SK-N-SH (cell line): ENCODE results near the gene OSBPL5. TPM values are rescaled to one million over a fixed set of nuclear protein-coding genes. Genes with fewer than 3 reads are reported as not detected.
A peak's percentile ranks its signal among the peaks of the same experiment; 100 is the strongest.

Source experiments
- CTCF ChIA-PET: fragments of 300-600, 350-600 bp; formaldehyde crosslinking; extraction: SDS; loops from one replicate; lab custom pipeline; 2021; lab: Yijun Ruan, JAX
- POLR2A ChIA-PET: fragments of 350-600 bp; sonication (Branson Sonifier 250); formaldehyde crosslinking; extraction: SDS; loops from one replicate; lab custom pipeline; 2020; ENCODE audit warnings: antibody characterized with exemption, inconsistent platforms; lab: Yijun Ruan, JAX
- DNase-seq: peaks from one replicate; pipeline ENCODE4 v3.0.0; 2012
- H2AFZ ChIP-seq: fragments of 200-600 bp; sonication (generic); 2 replicates; pipeline ENCODE4 v1.8.1; 2016; ENCODE audit warnings: antibody characterized with exemption, mild to moderate bottlenecking, low read depth
- H3F3A ChIP-seq: fragments of 200-600 bp; sonication (generic); replicated peaks from 2 replicates; pipeline ENCODE3; 2016; ENCODE audit warnings: antibody characterized with exemption, mild to moderate bottlenecking; ENCODE audit not compliant: insufficient read depth
- H3K27ac ChIP-seq, 2 experiments: fragments of 200-500 bp in 1 of 2; fragments of 200-600 bp in 1 of 2; sonication (Bioruptor generic) in 1 of 2; sonication (generic), shearing (Covaris generic) in 1 of 2; 2 replicates each; pipeline versions ENCODE4 v1.5.1 to v1.6.1; 2014 to 2016; ENCODE audit warnings: low read depth in 2 of 2, inconsistent platforms in 1 of 2, low read length in 1 of 2, mild to moderate bottlenecking in 1 of 2, mixed read lengths in 1 of 2
- H3K27me3 ChIP-seq: fragments of 200-600 bp; sonication (generic), shearing (Covaris generic); 2 replicates; pipeline ENCODE4 v1.6.1; 2016; ENCODE audit warnings: mixed run types; ENCODE audit not compliant: insufficient read depth
- H3K36me3 ChIP-seq, 2 experiments: fragments of 200-500 bp in 1 of 2; fragments of 200-600 bp in 1 of 2; sonication (Bioruptor generic) in 1 of 2; sonication (generic) in 1 of 2; replicated peaks in 1 of 2; 2 replicates each; pipeline versions ENCODE3 to v1.5.1; 2014 to 2016; ENCODE audit warnings: low read length in 1 of 2, mild to moderate bottlenecking in 1 of 2; ENCODE audit not compliant: insufficient read depth in 2 of 2, control insufficient read depth in 1 of 2
- H3K4me1 ChIP-seq, 2 experiments: fragments of 200-500 bp in 1 of 2; fragments of 200-600 bp in 1 of 2; sonication (Bioruptor generic) in 1 of 2; sonication (generic), shearing (Covaris generic) in 1 of 2; 2 replicates each; pipeline versions ENCODE4 v1.5.1 to v1.6.1; 2014 to 2016; ENCODE audit warnings: low read depth in 1 of 2, low read length in 1 of 2, mixed run types in 1 of 2; ENCODE audit not compliant: insufficient read depth in 2 of 2, control insufficient read depth in 1 of 2
- H3K4me2 ChIP-seq: fragments of 200-600 bp; sonication (generic), shearing (Covaris generic); 2 replicates; pipeline ENCODE4 v1.6.1; 2017; ENCODE audit warnings: mixed run types
- H3K4me3 ChIP-seq, 2 experiments: fragments of 200-500 bp in 1 of 2; fragments of 200-600 bp in 1 of 2; sonication (Bioruptor generic) in 1 of 2; sonication (generic), shearing (Covaris generic) in 1 of 2; 2 replicates each; pipeline versions ENCODE4 v1.5.1 to v1.8.1; 2014 to 2016; ENCODE audit warnings: low read depth in 2 of 2, inconsistent platforms in 1 of 2, low read length in 1 of 2, mild to moderate bottlenecking in 1 of 2, mixed read lengths in 1 of 2, moderate library complexity in 1 of 2
- H3K79me2 ChIP-seq: fragments of 200-600 bp; sonication (generic); 2 replicates; pipeline ENCODE4 v1.8.1; 2017; ENCODE audit warnings: mild to moderate bottlenecking; ENCODE audit not compliant: insufficient read depth
- H3K9ac ChIP-seq: fragments of 200-600 bp; sonication (generic); 2 replicates; pipeline ENCODE4 v1.6.1; 2017; ENCODE audit warnings: mixed run types
- H3K9me2 ChIP-seq: fragments of 200-600 bp; sonication (generic); 2 replicates; pipeline ENCODE4 v1.6.1; 2017; ENCODE audit warnings: mixed run types
- H3K9me3 ChIP-seq: fragments of 200-600 bp; sonication (generic); 2 replicates; pipeline ENCODE4 v1.6.1; 2017; ENCODE audit warnings: mixed run types, mild to moderate bottlenecking, moderate library complexity
- H4K20me1 ChIP-seq: fragments of 200-600 bp; sonication (generic); 2 replicates; pipeline ENCODE4 v1.6.1; 2017; ENCODE audit warnings: mild to moderate bottlenecking, mixed run types; ENCODE audit not compliant: insufficient read depth
- EP300 ChIP-seq, 2 experiments: IDR thresholded peaks; 2 replicates each; pipeline versions ENCODE4 v1.4.0 to v1.6.1; 2012; ENCODE audit warnings: borderline replicate concordance in 1 of 2, low read depth in 1 of 2, low read length in 1 of 2
- NFIC ChIP-seq: IDR thresholded peaks from 2 replicates; pipeline ENCODE4 v1.4.0; 2012; ENCODE audit warnings: borderline replicate concordance
- NRF1 ChIP-seq: IDR thresholded peaks from 2 replicates; pipeline ENCODE4 v1.6.1; 2012; ENCODE audit warnings: low read depth, mild to moderate bottlenecking, low read length
- SIN3A ChIP-seq: IDR thresholded peaks from 2 replicates; pipeline ENCODE4 v1.6.1; 2012; ENCODE audit warnings: low read depth, mild to moderate bottlenecking, low read length, moderate library complexity, borderline replicate concordance
- TCF12 ChIP-seq: IDR thresholded peaks from 2 replicates; pipeline ENCODE4 v1.4.0; 2012
- WGBS: methylation state at CpG from one replicate; pipeline ENCODE4 v1.1.6; 2017; ENCODE audit warnings: low lambda C conversion rate; 5-methylcytosine and 5-hydroxymethylcytosine counted together
- polyA plus RNA-seq, 3 experiments: library from polyadenylated mRNA; depleted of rRNA; stranded (reverse); fragments of >200 nt; gene quantifications; 2 replicates each; pipeline ENCODE4 v1.2.3, GENCODE V29; 2012
- TF ChIP-seq, protein P1 (sequence below): IDR thresholded peaks from 2 replicates; pipeline ENCODE4 v1.6.1; 2012; ENCODE audit warnings: mild to moderate bottlenecking, low read depth, low read length, moderate library complexity

The OSBPL5 gene
- polyA plus RNA-seq, 1 of the 3 experiments (the other 2 are of a cell fraction), result 10.9 TPM

DNA sequence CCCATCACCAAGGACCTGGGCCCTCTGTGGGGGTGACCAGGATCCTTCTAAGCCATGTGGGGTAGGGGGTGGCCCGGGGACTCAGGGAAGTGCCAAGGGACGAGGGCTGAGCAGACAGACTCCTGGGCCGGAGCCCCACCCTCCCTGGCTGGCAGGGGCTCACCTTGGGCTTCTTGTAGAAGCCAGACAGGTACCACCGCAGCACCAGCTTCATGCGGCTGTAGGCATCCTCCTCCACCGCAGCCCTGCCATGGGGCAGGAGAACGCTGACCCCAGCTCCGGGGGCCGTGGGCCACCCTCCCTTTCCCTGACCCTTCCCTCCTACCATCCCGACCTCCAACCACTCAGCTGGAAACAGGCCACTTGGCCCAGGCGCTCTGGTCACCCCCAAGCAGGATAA, 62.0 kb downstream of the OSBPL5 start:
- WGBS, result 81% methylated on average over 5 of the region's 11 CpGs
- Histone ChIP-seq H3K79me2 (no peaks in the 10 kb centered on the region), H3K4me3 (no peak overlapping the region), H3K9me3 (no peaks in the 10 kb centered on the region), H2AFZ (no peak overlapping the region), H3K36me3 (peaks cover 0 to 5% of the 10 kb centered on the region in 2 experiments), H3F3A (no peaks in the 10 kb centered on the region), H4K20me1 (no peaks in the 10 kb centered on the region), H3K9ac (no peak overlapping the region), H3K4me1 (no peaks in the 10 kb centered on the region), H3K27me3 (no peaks in the 10 kb centered on the region), H3K27ac (no peak overlapping the region), H3K4me2 (no peak overlapping the region), H3K9me2 (no peaks in the 10 kb centered on the region)
- CTCF ChIA-PET, result interaction anchor here (1.1 to 1.4 kb wide), 2 partner anchors 11 to 114 kb away, joined by 3 to 9 read pairs; no protein-coding TSS in a partner anchor
- peak; percentile 34 for DNase-seq
- TF ChIP-seq NRF1 (no peak), NFIC (no peak)
- POLR2A ChIA-PET, result no interaction called here

DNA sequence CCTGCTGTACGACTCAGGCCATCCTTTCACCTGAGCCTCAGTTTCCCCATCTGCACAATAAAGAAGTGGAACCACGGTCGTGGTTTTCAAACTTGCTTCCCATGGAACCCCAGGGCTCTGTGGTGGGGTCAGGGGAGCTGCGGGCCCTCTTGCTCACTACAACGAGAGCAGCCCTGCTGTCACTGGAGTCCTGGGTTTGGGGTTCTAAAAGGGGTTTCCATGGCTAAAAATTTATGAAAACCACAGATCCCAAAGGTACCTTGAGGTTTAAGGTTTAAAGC, 62.5 kb downstream of the OSBPL5 start:
- Histone ChIP-seq H3K9ac (no peak overlapping the region), H3K4me1 (no peaks in the 10 kb centered on the region), H3K27me3 (no peaks in the 10 kb centered on the region), H3K9me2 (no peaks in the 10 kb centered on the region), H3K4me2 (no peak overlapping the region), H3K79me2 (no peaks in the 10 kb centered on the region), H2AFZ (no peak overlapping the region), H3K36me3 (peaks cover 0 to 7% of the 10 kb centered on the region in 2 experiments), H3K9me3 (no peaks in the 10 kb centered on the region), H3F3A (no peaks in the 10 kb centered on the region), H3K27ac (no peak overlapping the region), H4K20me1 (no peaks in the 10 kb centered on the region), H3K4me3 (no peak overlapping the region)
- no peak for TF ChIP-seq TCF12
- TF ChIP-seq, protein P1, sequence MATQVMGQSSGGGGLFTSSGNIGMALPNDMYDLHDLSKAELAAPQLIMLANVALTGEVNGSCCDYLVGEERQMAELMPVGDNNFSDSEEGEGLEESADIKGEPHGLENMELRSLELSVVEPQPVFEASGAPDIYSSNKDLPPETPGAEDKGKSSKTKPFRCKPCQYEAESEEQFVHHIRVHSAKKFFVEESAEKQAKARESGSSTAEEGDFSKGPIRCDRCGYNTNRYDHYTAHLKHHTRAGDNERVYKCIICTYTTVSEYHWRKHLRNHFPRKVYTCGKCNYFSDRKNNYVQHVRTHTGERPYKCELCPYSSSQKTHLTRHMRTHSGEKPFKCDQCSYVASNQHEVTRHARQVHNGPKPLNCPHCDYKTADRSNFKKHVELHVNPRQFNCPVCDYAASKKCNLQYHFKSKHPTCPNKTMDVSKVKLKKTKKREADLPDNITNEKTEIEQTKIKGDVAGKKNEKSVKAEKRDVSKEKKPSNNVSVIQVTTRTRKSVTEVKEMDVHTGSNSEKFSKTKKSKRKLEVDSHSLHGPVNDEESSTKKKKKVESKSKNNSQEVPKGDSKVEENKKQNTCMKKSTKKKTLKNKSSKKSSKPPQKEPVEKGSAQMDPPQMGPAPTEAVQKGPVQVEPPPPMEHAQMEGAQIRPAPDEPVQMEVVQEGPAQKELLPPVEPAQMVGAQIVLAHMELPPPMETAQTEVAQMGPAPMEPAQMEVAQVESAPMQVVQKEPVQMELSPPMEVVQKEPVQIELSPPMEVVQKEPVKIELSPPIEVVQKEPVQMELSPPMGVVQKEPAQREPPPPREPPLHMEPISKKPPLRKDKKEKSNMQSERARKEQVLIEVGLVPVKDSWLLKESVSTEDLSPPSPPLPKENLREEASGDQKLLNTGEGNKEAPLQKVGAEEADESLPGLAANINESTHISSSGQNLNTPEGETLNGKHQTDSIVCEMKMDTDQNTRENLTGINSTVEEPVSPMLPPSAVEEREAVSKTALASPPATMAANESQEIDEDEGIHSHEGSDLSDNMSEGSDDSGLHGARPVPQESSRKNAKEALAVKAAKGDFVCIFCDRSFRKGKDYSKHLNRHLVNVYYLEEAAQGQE, result no peak
- no peak for TF ChIP-seq EP300 (IDR thresholded peaks at IDR 0.05; ENCODE audit: borderline replicate concordance in 1 of 2, low read depth in 1 of 2, low read length in 1 of 2)
- 100% methylated on average over 1 of the region's 5 CpGs for WGBS
- DNase-seq, result no peak
- ChIA-PET POLR2A (no interaction called here), CTCF (interaction anchor here (1.1 to 1.4 kb wide), 2 partner anchors 11 to 114 kb away, joined by 3 to 9 read pairs; no protein-coding TSS in a partner anchor)

DNA sequence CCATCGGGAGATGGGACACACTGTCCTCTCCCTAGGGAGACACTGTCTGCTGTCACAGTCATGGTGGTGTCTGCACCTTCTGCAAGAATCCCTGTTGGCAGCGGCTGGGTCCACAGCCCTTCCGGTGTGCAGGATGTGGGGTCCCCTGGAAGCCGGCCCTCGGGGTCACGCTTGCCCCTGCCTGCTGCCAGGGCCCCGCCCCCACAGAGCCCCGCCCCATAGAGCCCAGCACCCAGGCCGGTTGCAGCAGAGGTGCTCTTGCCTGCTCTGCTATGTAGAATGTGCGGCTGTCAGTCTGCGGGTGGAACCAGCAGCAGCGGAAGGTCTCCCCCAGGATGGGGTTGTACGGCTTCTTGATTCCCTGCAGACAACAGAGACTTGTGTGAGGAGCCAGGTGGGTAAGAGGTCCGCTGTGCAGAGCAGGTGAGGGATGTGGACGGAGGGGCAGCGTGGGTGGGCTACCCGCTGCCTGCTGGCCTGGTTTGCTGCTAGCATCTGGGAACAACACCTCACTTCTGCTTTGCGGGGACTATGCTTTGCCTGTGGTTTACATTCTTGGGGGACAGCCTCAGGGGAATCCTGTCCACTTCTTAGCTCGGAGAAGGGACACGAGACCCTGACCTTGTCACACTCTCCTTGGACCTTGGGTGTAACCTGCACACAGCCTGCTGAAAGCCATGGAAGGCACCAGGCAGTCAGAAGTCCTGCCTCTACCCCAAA, 63.0 kb downstream of the OSBPL5 start:
- no peaks in the 10 kb centered on the region for H3K4me1 ChIP-seq
- no peaks in the 10 kb centered on the region for H3F3A ChIP-seq
- no peaks in the 10 kb centered on the region for H4K20me1 ChIP-seq
- DNase-seq, result peak; percentile 25
- no peak overlapping the region for H3K4me3 ChIP-seq
- H3K36me3 ChIP-seq, result peaks cover 0 to 11% of the 10 kb centered on the region in 2 experiments
- POLR2A ChIA-PET, result no interaction called here
- H3K79me2 ChIP-seq, result no peaks in the 10 kb centered on the region
- no peak overlapping the region for H3K4me2 ChIP-seq
- TF ChIP-seq NRF1 (no peak), SIN3A (no peak), NFIC (no peak)
- no peak overlapping the region for H3K27ac ChIP-seq
- no peak overlapping the region for H2AFZ ChIP-seq
- CTCF ChIA-PET, result interaction anchor here (1.1 to 2.8 kb wide), 2 partner anchors 10 to 65 kb away, joined by 7 to 10 read pairs (median 9); no protein-coding TSS in a partner anchor
- no peaks in the 10 kb centered on the region for H3K27me3 ChIP-seq
- H3K9me3 ChIP-seq, result no peaks in the 10 kb centered on the region
- 93% methylated on average over 16 of the region's 20 CpGs for WGBS
- no peak overlapping the region for H3K9ac ChIP-seq
- no peaks in the 10 kb centered on the region for H3K9me2 ChIP-seq
